ENCODE measurements around the gene KCNIP3. TPM values are rescaled to one million over a fixed set of nuclear protein-coding genes. Genes with fewer than 3 reads are reported as not detected.

KCNIP3 gene
- total and polyA plus RNA-seq, 10 donors, result 0.59 to 5.2 (median 3.0) TPM

DNA sequence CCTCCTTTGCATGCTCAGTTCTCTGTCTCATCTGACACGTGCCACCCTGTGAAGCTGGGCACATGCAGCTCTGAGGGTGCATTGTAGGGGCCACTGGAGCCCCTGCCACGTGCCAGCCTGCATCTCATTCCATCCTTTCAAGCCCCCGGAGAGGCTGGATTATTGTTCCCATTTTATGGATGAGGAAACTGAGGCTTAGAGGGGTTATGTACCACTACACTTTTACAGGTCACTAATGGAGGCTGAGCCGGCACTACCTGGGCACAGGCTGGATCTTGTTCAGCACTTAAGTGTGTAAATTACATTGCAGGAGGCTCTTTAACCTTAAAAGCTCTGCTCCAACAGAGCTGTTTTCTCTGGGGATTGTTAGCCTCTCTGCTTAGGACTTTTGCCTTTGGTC is 47.5 kb downstream of the KCNIP3 start:
- TF ChIP-seq POLR2A (IDR thresholded peaks at IDR 0.05) (no peak), POLR2AphosphoS5 (IDR thresholded peaks at IDR 0.05) (no peak)
- TF ChIP-seq, protein P1, sequence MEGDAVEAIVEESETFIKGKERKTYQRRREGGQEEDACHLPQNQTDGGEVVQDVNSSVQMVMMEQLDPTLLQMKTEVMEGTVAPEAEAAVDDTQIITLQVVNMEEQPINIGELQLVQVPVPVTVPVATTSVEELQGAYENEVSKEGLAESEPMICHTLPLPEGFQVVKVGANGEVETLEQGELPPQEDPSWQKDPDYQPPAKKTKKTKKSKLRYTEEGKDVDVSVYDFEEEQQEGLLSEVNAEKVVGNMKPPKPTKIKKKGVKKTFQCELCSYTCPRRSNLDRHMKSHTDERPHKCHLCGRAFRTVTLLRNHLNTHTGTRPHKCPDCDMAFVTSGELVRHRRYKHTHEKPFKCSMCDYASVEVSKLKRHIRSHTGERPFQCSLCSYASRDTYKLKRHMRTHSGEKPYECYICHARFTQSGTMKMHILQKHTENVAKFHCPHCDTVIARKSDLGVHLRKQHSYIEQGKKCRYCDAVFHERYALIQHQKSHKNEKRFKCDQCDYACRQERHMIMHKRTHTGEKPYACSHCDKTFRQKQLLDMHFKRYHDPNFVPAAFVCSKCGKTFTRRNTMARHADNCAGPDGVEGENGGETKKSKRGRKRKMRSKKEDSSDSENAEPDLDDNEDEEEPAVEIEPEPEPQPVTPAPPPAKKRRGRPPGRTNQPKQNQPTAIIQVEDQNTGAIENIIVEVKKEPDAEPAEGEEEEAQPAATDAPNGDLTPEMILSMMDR (IDR thresholded peaks at IDR 0.05 in 8 of 11, conservative IDR thresholded peaks at IDR 0.05 in 3 of 11), result no peak
- peak; percentile 38 for DNase-seq
- H3K9me3 ChIP-seq, result no peaks in the 10 kb centered on the region
- H3K36me3 ChIP-seq, result no peaks in the 10 kb centered on the region
- intact Hi-C loops (cut with DNase I; ENCODE audit: low total_unique reads), result no loop called here
- peaks cover 11 to 28% (median 23%) of the 10 kb centered on the region in 6 donors for H3K4me1 ChIP-seq
- no peak overlapping the region for H3K27ac ChIP-seq
- H3K4me3 ChIP-seq, result peak overlapping the region in 1 of 8 donors; percentile 79
- 80 to 88% (median 87%) methylated on average over 4 of the region's 4 CpGs for WGBS, 5 donors
- H3K27me3 ChIP-seq (replicated peaks in 1 of 7), result peaks cover 0 to 90% (median 24%) of the 10 kb centered on the region in 7 donors

DNA sequence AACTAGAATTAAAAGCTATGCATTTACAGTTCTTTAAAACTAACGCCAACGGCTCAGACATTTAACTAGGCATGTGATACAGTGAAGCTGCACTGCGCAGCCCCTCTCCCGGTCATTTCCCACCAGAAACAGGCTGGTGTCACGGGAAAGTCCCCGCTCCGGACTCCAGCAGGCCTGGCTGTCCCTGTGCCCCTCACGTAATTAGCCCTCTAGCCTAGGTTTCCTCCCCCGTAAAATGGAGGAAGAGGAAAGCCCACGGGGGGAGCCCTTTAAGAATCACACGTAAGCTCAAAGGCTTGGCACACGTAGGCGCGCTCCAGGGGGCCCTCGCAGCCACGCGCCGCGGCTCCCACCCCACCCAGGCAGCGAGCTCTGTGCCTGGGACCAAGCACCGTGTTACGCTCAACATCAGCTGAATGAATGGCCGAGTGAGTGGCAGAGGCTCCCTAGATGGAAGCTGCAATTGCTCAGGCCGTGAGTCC is 48.0 kb downstream of the KCNIP3 start:
- WGBS, 5 donors, result 11 to 29% (median 11%) methylated on average over 6 to 24 of the region's 24 CpGs
- peaks cover 0 to 85% (median 24%) of the 10 kb centered on the region in 7 donors for H3K27me3 ChIP-seq (replicated peaks in 1 of 7)
- DNase-seq, result no peak
- H3K4me3 ChIP-seq, result peak overlapping the region; percentile 48 to 79 (median 56)
- H3K36me3 ChIP-seq, result no peaks in the 10 kb centered on the region
- TF ChIP-seq, protein P1 (IDR thresholded peaks at IDR 0.05 in 8 of 11, conservative IDR thresholded peaks at IDR 0.05 in 3 of 11), result no peak
- TF ChIP-seq POLR2AphosphoS5 (IDR thresholded peaks at IDR 0.05), result no peak
- TF ChIP-seq POLR2A (IDR thresholded peaks at IDR 0.05), result no peak
- intact Hi-C loops (cut with DNase I; ENCODE audit: low total_unique reads), result no loop called here
- H3K9me3 ChIP-seq, result no peaks in the 10 kb centered on the region
- H3K4me1 ChIP-seq, result peaks cover 11 to 28% (median 23%) of the 10 kb centered on the region in 6 donors
- H3K27ac ChIP-seq, result peak overlapping the region in 6 of 8 donors; percentile 71 to 88 (median 84)

DNA sequence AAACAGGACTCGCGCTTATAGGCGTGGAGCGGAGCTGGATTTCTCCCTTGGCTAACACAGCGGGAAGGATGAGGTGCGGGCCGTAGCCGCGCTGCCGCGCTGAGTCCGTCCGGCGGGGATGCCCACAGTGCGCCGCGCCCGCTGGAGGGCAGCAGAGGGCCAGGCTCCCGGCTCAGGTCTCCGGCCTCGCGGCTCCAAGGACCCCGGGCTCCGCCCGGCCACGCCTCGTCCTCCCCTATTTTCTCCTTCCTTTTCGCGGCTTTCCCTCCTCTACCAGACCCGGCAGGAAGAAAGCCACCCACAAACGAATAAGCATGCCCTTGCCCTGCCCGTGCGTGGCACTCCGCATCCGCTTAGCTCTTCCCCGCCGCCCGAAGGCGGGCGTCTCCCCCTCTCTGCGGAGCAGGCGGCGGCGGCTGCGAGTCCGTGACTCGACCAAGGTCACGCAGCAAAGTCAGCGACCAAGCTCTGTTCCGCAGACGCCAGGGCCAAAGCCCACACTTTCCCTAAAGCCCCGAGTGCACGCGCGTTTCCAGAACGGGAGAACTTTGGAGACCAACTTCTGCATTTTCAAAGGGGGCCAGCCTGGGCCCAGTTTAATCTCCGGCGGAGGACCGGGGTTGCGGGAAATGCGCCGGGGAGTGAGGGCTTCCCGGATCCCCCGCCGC is 48.5 kb downstream of the KCNIP3 start:
- intact Hi-C loops (cut with DNase I; ENCODE audit: low total_unique reads), result no loop called here

More for the DNA sequence above, 48.5 kb downstream of the KCNIP3 start:
- peak; percentile 92 for DNase-seq
- peak overlapping the region; percentile 48 to 79 (median 56) for H3K4me3 ChIP-seq
- peaks cover 0 to 80% (median 24%) of the 10 kb centered on the region in 7 donors for H3K27me3 ChIP-seq (replicated peaks in 1 of 7)
- 1 to 2% (median 1%) methylated on average over 46 to 65 of the region's 65 CpGs for WGBS, 5 donors
- TF ChIP-seq POLR2AphosphoS5 (IDR thresholded peaks at IDR 0.05), result peak in 2 of 3 donors; percentile 56 to 73
- TF ChIP-seq POLR2A (IDR thresholded peaks at IDR 0.05), result no peak
- TF ChIP-seq, protein P1 (IDR thresholded peaks at IDR 0.05 in 8 of 11, conservative IDR thresholded peaks at IDR 0.05 in 3 of 11), result peak; percentile 39 to 94 (median 87)
- peak overlapping the region; percentile 24 to 88 (median 80) for H3K27ac ChIP-seq
- H3K4me1 ChIP-seq, result peaks cover 11 to 28% (median 23%) of the 10 kb centered on the region in 6 donors
- H3K36me3 ChIP-seq, result no peaks in the 10 kb centered on the region
- no peaks in the 10 kb centered on the region for H3K9me3 ChIP-seq
